Stimulated activated CD4-positive, alpha-beta T cell treated with anti-CD3 and anti-CD28 coated beads, Interleukin-12 subunit alpha, Interleukin-12 subunit beta, amount 100 ng/mL, for 24 hours (primary cell): ENCODE measurements around the gene DNAH3.

Experiments used
- DNase-seq, 2 experiments: peaks; one replicate each; pipeline ENCODE4 v3.0.0-alpha.2; 2020; ENCODE audit warnings: low read depth in 2 of 2

DNAH3 gene

DNA sequence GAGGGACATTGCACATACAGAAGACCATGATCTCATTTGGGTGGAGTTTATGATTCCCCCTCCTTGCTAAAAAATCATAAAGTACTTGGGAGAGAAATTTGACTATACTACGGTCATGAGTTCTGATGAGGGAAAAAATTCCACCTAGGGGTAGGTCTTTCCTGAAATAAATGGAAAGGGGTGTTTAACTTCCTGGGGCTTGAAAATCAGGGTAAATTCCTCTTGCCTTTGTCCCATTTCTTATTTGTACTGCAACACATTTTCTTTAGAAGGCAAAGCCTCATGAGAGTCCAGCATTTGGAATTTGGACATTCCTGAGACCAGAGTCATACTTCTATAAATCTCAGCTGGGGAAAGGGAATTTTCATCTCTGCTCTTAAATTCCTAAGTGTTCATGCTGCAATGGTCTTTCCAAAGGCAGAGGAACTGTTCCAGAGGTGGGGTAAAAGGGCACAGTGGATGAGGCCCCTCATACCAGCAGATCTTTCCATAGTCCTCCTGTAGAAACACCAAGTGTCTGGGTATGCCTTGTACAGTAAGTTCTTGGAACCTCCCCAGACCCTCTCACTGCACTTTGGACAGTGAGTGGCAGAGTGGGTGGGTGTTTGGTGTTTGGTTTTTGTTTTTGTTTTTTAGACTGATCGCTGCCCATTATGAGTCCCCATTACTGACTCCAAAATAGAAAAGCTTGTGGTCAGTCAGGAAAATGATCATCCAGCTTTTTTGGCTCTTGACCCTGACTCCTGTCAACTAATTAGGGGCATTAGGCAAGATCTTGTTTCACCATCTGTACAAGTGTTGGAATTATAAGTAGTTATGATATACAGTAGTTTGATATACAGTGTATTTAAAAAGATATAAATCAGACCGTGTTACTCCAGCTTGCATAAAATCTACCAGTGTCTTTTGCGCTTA lies 244.0 kb downstream of the DNAH3 start:
- DNase-seq: no peak

DNA sequence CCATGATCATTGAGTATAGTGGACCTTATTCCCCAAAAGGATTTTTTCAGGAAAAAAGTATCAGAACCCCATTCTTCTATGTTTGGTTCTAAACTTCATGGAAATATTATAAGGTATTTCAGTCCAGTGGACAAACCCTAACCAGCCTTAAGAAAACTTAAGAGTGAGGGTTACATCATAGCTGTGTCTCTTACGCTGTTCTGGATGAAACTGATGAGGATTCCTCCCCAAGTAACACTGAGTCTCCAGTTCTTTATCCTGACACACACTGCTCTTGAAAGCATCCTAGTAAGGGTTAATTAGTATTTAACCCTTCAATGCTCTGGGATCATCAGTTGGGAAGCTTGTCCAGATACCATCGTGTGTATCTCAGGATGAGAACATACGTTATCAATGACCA lies 245.1 kb downstream of the DNAH3 start:
- no peak for DNase-seq

DNA sequence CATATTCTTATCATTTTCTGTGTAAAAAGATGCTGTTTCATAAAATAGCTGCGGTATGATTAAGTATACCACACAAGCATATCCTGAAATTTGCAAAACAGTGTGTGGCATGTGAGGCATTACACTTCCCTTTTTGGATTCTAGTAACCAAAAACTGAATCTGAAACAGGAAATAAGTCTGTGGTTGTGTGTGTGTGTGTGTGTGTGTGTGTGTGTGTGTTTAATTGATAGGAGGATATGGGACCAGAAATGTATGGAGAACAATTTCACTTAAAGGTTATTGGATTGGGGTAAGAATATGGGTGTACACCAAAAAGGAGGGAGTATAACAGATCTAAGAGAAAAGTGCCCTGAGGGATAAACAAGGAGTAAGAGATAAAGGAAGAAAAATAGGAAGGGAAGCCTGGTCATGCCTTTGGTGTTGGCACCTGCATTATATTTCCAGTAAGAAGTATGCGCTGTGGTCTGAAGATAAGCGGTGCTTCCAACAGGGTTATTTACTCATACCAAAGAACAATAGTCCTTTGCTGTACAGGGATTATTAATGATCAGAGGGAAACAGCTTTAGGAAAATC lies 246.1 kb downstream of the DNAH3 start:
- no peak for DNase-seq

DNA sequence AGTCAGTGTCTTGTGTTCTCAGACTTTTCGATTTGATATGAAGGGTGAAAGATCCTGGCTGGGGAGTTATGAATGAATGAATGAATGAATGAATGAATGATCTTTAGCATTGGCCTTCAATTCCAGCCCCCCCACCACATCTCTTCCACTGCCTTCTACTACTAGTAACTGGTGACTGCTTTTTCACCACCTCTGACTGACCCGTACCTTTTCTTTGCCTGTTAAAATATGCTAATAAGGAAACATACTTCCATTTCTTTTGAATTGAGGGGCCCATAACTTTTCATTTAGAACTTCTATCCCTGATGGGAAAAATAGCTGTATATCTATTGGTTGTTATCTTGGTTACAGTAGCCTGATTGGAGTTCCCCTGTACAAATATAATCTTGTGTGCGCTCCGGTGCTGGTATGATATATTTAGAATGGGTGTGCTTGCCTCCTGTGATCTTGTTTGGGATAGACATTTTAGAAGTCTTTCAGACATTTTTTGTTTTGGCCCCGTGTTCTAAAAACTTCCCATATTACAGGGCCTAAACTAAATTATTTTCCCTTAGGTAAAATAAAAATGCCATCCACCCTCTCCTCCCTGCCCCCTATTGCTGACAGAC lies 246.6 kb downstream of the DNAH3 start:
- DNase-seq: no peak

DNA sequence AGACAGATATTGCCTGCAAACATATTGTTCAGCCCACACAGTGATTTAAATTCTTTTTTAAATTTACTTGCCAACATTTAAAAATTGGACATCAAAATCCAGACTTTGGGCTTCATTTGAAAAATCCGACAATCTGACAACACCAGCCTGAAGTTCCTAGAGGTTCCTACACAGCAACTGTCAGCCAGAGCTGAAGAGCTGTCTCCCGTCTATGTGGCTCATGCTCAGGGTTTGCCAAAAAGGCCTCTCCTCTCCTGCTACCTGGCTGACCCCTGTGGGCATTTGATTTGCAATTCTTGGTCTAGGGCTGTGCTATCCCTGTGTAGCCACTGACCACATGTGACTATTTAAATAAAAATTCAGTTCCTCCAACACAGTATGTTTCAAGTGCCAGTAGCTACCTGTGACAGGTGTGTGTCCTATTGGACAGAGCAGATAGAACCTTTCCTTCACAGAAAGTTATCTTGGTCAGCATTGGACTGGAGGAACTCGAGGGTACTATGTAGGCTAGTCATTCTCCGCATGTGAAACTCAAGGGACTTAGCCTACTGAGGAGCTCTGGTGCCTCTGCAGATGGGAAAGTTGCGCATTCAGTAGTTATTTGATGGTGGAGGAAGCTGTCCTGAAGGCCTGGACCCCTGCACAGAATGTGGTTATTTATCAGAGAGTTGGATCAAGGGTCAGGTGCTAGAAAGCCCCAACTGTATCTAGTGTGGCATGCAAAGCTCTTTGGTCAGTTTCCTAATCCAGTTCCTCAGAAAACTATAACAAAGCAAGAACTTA lies 247.3 kb downstream of the DNAH3 start:
- DNase-seq: no peak

DNA sequence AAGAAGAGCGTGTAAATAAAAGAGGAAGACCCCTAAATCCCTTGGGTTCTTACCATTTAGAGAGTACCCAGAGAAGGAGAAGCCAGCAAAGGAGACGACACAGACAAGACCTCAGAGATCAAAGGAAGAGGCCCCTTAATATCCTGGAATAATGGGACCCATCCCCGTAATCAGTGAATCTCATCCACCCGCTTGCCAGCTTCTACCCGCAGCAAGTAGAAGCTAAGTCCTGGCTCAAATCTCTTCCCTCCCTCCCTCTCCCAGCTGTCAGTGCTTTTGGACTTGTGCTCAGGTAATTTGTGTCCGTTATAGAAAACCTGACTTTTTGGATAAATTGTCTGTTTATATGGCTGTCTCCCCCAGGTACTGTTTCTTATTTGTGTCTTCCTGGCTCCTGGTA lies 248.2 kb downstream of the DNAH3 start:
- DNase-seq: no peak

DNA sequence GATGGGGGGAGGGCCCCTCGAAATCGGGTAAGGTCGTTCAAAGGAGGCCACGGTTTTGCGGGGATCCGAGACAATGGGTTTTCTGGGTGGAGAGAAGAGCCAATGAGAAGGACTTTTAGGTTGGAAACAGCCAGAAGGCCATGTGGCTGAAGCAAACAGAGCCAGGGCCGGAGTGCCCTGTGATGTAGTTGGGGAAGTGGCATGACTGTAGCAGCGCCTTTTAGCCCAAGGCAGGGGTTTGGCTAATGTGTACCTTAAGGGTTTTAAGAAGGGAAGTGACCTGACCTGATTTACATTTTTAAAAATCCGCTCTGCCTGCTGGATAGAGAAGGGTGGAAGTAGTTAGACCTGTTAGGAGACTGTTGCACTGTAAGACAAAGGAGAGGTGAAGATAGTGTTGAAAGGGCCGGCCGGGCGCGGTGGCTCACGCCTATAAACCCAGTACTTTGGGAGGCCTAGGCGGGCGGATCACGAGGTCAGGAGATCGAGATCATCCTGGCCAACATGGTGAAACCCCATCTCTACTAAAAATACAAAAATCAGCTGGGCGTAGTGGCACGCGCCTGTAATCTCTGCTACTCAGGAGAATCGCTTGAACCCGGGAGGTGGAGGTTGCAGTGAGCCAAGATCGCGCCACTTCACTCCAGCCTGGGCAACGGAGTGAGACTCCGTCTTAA lies 249.1 kb downstream of the DNAH3 start:
- no peak for DNase-seq

DNA sequence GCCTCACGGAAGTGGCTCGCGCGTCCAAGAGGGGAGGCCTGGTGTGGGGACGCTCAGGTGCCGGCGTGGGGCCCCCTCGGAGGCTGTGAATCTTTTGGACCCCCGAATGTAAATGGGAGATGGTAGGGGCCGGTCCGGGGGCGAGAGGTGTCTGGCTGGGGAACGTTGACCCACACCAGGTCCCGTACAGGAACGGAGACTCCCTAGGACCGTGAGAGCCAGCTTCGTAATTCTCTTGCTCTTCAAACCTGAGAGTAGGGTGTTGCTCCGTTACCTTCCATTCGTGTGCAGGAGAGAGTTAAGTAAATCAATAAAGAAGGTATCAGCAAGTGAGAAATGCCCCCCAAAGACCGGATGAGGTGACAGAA lies 249.6 kb downstream of the DNAH3 start:
- DNase-seq: no peak

DNA sequence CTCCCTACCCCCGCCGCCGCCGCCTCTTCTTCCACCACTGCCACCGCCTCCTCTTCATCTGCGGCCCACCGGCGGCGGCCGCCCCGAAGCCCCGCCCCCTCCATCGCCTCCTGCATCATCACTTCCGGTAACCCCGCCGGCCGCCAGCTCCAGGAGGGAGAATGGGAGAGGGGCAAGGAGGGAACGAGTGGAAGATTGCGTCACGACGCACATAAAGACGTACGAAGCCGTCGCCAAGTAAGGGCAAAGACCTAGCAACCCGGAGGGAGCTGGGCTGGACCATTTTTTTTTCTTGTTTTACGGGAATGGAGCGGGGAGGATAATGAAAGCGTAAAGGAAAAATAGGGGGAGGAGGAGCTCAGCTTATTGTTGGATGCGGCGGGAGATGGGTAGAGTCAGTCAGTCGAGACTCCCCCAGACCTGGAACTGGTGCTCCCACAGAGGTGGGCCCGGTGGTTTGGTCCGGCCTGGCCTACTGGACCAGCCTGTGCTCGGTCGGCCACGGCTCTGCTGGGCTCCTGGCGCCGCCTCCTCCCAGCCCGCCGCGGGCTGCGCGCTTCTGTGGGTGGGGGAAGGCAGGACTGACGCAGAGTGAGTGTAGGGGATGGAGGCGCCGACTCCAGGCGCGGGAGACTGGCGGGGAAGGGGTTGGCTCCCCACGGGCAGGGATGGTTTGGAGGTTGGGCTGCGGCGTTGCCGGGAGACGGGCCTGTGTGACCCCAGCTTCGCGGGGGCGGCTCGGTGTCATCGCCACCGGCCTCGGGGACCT lies 250.2 kb downstream of the DNAH3 start, which contains the start of the genes DCUN1D3 and LYRM1:
TSS of gene DCUN1D3 (minus strand) at position 60 of the 769 bp plus-strand sequence. CDS start 37,820 bp downstream, outside the sequence.
TSS of gene LYRM1 (plus strand) at position 473 of the 769 bp plus-strand sequence. CDS start 14,785 bp downstream, outside the sequence.
- DNase-seq: peak; percentile 85 to 89

DNA sequence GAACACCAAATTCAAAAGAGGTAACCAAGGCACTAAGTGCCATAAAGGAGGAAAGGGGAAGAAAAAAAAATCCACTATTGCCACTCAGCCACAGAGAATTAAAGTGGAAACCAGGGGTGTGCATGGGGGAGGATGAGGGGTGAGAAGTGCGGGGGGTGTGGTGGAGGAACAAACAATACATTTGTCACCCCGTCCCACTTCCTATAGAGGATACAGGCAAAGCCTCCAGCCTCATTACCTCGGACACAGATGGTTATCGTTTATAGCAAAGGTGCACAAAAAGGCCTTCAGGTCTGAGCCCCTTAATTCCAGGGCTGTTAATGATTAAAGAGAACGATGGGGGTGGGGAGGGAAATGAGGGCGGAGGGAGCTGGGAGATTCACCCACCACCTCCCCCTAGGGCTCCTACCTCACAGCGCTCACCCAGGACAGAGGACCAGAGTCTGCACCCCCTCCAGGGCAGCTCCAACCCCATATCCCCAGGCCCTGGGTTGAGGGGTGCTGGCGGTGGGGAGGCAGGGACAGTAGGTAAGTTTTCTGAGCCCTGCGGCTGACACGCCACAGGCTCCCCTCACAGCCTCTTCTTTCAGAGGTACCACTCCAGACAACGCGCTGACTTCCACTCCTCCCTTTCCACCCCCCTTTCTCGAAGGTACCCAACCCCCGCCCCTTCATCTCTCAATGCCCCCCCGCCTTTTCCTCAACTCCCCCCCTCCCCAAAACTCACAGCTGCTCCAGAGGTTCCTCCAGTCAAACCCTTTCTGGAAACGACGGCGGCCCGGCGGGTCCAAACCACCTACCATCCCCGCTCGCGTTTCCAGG lies 251.0 kb downstream of the DNAH3 start:
- DNase-seq: no peak

DNA sequence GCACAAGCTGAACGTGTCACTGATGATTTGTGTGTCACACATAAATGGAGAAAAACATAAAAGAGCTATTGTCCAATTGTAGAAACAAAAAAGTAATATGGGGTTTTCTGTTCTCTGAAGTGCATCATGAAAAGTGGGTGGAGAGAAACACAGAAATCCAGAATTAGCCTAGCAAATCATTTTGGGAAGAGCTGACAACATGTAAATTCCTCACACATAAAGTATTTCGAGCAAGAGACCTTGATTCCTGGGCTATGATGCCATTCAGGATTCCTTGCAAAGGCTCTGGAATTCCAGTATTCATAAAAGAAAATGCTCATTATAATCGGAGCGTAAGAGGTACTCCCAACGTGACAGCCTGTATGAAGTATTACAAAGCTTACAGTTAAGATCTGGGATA lies 251.6 kb downstream of the DNAH3 start:
- DNase-seq: no peak

DNA sequence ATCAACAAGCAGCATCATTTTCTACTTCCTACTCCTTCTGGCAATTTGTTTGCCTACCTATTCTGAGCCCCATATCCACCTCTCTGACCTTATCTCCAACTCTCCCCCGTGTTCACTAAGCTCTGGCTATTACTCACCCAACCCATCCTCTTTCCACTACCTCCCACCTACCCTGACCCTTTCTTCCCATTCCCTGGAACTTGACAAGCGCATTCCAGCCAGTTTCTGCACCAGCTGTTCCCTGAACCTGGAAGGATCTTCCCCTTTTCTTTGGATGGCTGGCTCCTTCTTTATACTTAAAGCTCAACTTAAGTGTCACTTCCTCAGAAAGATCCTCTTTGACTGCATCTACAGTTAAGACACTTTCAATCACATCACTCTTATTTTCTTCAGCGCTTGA lies 252.7 kb downstream of the DNAH3 start:
- no peak for DNase-seq

DNA sequence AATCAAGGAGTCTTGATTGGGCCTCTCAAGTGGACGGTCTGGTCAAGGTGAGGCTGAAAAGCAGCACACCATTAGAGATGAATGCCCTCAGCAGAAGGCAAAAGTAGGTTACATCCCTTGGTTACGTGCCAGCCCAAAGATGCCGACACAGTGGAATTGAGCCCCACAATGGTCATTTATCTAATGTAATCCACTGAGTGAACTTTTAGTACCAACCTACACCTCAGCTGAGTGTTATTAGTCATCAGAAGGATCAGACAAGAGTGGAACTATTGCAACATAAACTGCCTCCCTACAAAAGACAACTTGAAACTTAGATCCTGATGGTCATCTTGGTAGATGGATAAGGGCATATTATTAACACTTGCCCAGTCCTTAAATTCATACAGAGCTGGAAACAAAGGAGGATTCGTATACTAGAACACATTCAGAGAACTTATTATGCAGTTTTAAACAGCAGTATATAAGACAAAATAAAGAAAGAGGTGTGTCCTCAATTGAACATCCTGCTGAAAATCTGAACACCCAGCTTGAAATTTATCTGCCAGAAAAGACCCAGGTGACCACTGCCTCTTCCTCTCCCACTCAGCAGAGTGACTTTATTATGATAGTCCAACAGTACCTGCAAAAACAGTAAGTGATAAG lies 253.3 kb downstream of the DNAH3 start:
- no peak for DNase-seq

DNA sequence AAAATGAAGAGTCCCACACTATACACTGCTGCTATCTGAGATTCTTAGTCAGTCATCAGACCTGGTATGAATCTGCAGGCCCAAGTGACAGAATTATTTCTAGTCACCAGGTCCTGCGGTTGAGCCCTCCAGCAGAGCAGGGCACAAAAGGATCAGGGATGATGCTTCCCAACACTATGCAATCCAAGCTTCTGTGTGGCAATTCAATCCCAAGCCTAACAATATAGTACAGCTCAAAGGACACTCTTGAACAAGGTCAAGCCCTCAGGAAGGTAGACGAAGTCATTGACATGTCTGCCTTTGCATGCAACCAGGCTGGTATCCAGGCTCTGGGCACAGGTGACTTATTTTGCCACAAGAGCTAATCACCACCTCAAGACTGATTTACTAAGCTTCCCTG lies 256.3 kb downstream of the DNAH3 start:
- DNase-seq: no peak

DNA sequence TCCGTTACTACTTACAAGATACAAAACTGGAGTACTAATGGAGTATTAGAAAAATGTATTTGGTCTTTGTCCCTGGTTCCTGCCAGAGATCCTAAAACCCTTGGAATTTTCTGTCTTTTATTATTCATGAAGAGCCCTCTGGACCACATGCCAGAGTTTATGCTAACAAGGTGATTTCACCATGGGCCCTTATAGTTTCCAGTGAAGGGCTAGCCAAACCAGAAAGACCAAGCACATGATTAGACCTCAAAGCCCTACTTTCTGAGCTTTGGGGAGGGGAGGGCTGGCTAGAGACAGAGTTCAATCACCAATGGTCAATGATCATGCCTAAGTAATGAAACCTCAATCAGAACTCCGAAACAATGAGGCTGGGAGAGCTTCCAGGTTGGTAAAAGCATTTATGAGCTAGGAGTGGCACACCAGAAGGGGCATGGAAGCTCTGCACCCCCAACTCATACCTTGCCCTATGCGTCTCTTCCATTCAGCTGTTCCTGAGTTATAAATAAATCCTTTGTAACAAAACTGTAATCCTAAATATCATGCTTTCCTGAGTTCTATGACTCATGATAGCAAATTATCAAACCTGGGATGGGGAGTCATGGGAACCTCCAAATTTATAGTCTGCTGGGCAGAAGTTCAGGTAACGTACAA lies 260.9 kb downstream of the DNAH3 start:
- DNase-seq: no peak

DNA sequence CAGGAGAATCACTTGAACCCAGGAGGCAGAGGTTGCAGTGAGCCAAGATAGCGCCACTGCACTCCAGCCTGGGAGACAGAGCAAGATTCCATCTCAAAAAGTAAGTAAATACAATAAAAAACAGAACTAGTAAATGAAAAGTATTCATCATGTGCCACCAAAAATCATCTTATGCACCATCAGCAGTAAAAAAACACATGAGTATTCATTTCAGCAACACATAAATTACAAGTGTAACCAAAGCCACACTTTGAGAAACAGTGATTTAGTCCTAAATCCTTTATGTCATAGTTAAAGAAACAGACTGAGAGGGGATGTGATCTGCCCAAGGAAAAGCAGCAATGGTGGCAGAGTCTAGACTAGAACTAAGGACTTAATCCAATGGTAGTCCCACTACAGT lies 263.4 kb downstream of the DNAH3 start:
- DNase-seq: no peak

DNA sequence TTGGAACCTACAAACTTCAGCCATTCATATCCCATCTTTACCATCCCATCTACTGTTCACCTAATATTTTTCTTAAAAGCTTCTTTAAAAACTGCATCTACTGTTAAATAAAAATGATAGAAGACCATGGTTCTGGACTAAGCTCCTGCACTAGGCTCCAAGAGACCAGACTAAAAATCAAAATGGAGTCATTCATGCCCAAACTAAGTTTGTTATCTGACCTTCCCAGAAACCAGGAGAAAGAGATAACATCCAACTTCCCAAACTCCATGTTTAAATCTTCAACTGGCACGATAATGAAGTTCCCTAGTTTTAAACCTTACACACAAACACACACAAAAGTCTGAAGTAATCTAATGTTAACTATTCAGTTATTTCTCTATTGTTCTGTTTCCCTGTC lies 264.3 kb downstream of the DNAH3 start:
- DNase-seq: no peak

DNA sequence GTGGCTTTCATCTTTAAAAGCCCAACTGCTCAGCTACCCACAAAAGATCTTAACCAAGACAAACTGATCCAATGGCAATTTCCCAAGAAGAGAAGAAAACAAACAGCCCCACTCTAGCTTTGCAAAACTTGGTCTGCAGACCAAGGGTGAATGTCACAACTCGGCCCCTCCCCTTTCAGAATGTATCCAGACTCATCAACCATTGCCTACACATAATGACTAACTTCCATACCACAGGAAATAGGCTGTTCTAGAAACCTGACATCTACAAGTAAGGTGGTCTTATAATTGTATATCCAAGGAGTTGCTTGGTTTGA lies 266.4 kb downstream of the DNAH3 start:
- DNase-seq: no peak
